ENCODE data around the gene ZNF239. TPM values are rescaled to one million over a fixed set of nuclear protein-coding genes. Genes with fewer than 3 reads are reported as not detected.
"Not testable (repeated sequence)": the region's sequence is repeated elsewhere in the genome, so short reads cannot be mapped to it uniquely, and the experiment has no call there.

The ZNF239 gene
- total RNA-seq (2014; rRNA removed; shearing (Covaris generic)): 4.4 and 5.0 TPM in 2 replicates
- 1.3 and 2.2 TPM in 2 replicates for polyA plus RNA-seq (2015; cell fraction: cytosol; rRNA removed)
- 3.3 and 4.3 TPM in 2 replicates for polyA plus RNA-seq (2015; cell fraction: nucleus; rRNA removed)

GRCh38 chr10:43574001-43574892 is at the start of gene ZNF239:
Gene ZNF239 (minus strand): TSS chr10:43574616. CDS start chr10:43558079, 16,537 bp downstream.
- peak; percentile 79 for DNase-seq (ENCODE audit: low read depth)

- DNase-seq (ENCODE audit: low read depth): peak; percentile 52
Observed at GRCh38 chr10:43623351-43623750, 48.9 kb upstream of the ZNF239 start.

DNA sequence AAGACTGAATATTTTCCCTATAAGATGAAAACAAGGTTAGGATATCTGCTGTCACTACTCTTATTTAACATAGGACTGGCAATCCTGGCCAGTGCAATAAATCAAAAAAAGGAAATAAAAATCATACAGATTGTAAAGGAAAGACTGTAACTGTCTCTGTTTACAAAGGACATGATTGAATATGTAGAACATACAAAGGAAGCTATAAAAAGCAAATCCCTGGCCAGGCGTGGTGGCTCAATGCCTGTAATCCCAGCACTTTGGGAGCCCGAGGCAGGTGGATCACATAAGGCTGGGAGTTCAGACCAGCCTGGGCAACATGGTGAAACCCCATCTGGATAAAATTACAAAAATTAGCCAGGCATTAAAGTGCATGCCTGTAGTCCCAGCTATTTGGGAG is 47.6 kb upstream of the ZNF239 start:
- no peak for DNase-seq (ENCODE audit: low read depth)

DNA sequence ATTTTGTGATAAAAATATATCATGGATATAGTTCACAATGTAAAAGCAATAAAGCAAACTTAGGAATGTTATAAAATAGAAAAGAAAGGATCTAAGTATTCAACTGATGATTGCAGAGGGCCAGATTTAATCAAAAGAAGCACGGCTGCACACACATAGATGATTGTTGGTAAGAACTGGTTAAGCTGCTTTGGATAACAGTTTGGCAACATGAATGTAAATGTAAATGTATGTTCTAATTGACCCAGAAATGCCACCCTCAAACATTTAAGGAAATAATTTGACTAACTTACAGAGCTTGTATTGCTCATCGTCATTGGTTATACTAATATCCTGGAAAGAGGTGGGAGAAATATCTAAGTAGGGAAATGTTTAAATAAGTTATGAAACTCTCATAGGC is 45.0 kb upstream of the ZNF239 start:
- no peak for DNase-seq (ENCODE audit: low read depth)

- no peak for DNase-seq (ENCODE audit: low read depth)
Observed at GRCh38 chr10:43616697-43617370, 42.4 kb upstream of the ZNF239 start.

DNA sequence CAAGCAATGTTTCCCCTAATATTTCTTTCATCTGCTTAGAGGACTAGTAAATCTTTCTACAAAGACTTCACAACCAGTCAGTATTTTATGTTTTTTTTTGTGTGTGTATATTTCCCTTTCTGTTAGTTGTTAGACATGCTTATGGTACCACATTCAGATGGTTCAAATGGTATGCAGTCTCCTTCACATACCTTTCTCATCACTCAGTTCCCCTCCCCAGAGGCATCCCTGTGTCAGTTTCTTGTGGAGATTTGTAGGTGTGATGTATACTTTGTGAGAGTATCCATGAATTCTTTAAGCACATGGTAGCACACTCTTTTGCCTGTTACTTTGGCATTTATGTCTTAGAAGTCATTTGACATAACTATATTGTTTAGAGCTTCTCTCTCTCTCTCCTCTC is 36.2 kb upstream of the ZNF239 start:
- no peak for DNase-seq (ENCODE audit: low read depth)

- DNase-seq (ENCODE audit: low read depth): no peak
Observed at GRCh38 chr10:43607199-43607573, 32.8 kb upstream of the ZNF239 start.

GRCh38 chr10:43606323-43607198 is 32.1 kb upstream of the ZNF239 start, which contains the start of gene ZNF485:
Gene ZNF485 (plus strand): TSS chr10:43606438. CDS start chr10:43607051, 613 bp downstream.
- DNase-seq (ENCODE audit: low read depth): peak; percentile 54

DNA sequence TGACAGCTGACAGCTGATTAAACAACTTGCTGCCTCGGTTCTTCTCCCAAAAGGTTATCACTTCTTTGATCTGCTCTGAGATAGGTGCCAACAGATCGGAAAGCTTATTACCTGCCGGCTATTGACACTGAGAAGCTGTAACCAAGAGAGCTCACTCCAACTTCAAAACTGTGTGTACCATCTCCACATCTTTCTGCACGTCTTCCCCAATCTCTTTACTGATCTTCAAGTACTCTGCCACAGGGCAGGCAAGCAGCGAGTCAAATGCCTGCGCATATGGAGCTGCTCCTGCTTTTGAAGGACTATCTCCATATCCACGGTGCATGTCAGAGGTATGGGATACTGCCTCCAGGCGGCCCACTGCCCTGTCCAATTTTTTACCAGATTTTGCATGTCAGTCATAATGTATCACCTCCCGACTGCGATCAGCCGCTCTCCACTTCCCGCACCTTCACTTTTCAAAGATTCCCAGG is 31.5 kb upstream of the ZNF239 start:
- DNase-seq (ENCODE audit: low read depth): peak; percentile 15

GRCh38 chr10:43601576-43601975 is 27.2 kb upstream of the ZNF239 start:
- DNase-seq (ENCODE audit: low read depth): not testable (repeated sequence)

GRCh38 chr10:43599333-43599732 is 24.9 kb upstream of the ZNF239 start:
- DNase-seq (ENCODE audit: low read depth): no peak

DNA sequence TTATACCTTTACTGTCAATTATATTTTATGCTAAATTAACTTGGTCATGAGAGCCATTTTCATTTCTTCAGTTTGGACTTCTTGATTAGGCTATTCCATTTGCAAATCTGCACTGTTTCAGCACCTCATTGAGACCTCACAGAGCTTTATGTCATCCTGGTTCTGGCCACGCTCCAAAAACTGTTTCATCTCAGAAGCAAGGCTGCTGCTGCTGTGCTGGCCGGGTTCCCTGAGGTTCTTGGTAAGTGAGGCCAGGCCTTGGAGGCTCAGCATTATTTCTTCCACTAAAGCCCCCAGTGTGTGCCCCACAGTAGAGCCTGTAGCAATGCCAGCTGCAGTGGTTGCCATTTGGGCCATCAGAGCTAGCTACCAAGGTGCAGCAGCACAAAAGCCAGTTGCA is 24.0 kb upstream of the ZNF239 start:
- DNase-seq (ENCODE audit: low read depth): no peak

DNA sequence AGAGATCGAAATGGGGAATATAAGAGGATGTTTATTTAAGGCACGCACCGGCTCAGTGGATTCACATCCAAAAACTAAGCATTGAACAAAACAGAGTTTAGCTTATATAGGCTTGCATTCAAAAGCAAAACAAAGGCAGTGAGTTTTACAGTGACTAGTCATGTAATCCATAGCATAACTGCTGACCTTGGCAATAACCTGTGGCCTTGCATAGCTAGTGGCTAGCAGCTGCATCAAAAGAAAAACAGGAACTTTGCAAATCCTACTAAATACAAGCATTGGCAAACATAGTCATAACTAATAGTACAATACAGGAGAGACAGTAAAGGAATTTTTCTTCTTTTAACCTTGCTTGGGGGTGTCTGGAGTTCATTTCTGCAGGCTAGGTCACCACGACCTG is 22.1 kb upstream of the ZNF239 start:
- DNase-seq (ENCODE audit: low read depth): no peak

GRCh38 chr10:43595739-43596298 is 21.4 kb upstream of the ZNF239 start:
- no peak for DNase-seq (ENCODE audit: low read depth)

- DNase-seq (ENCODE audit: low read depth): peak; percentile 25
Observed at GRCh38 chr10:43594944-43595589, 20.7 kb upstream of the ZNF239 start.

GRCh38 chr10:43591303-43591904 is 17.0 kb upstream of the ZNF239 start:
- no peak for DNase-seq (ENCODE audit: low read depth)

GRCh38 chr10:43586730-43587115 is 12.3 kb upstream of the ZNF239 start:
- not testable (repeated sequence) for DNase-seq (ENCODE audit: low read depth)

DNA sequence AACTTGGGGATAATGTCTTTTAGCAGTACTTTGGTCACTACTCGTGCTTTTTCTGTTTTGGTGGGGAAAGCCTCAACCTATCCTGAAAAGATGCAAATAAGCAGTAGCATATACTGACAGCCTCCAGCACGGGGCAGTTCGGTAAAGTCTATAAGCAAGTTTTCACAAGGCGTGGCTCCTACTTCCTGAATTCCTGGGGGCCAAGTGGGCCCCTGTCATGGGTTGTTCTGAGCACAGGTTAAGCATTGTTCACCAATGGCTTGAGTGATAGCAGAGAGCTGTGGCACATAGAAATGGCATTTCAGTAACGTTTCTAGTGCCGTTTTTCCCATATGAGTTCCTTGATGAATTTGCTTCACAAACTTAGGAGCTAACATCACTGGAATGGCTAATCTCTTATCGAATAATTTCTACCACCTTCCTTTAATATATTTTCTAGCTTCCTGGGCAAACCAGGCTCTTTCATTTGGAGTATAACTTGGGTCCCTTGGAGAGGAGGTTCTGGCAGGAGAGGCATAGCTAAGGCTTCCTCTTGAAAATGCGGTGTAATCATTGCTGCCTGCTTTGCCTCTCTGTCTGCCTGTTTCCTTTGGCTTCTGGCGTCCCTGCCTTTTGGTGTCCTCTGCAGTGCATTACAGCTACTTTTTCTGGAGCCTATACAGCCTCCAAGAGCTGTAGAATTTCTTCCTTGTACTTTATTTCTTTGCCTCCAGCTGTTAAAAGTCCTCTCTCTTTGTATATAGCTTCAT is 11.7 kb upstream of the ZNF239 start:
- no peak for DNase-seq (ENCODE audit: low read depth)

GRCh38 chr10:43585046-43585445 is 10.6 kb upstream of the ZNF239 start:
- DNase-seq (ENCODE audit: low read depth): peak; percentile 83

Data from HT1080 (cell line).